Neuronal stem cell (in vitro differentiated cells): ENCODE data around the gene CARD11.

Experiments
- DNase-seq: peaks from one replicate; pipeline ENCODE4 v3.0.0-alpha.2; 2013; ENCODE audit warnings: low spot score
- H2AFZ ChIP-seq: one replicate; pipeline ENCODE4 v1.6.1; 2013; ENCODE audit warnings: mild to moderate bottlenecking, low read length, inconsistent platforms
- H2AK5ac ChIP-seq: 2 replicates; pipeline ENCODE4 v1.6.1; 2013; ENCODE audit warnings: low read depth, mild to moderate bottlenecking, inconsistent platforms, low read length, moderate library complexity, mixed read lengths
- H2BK120ac ChIP-seq: 2 replicates; pipeline ENCODE4 v1.6.1; 2013; ENCODE audit warnings: low read depth, mild to moderate bottlenecking, inconsistent platforms, low read length, moderate library complexity, mixed read lengths
- H2BK12ac ChIP-seq: one replicate; pipeline ENCODE4 v1.6.1; 2013; ENCODE audit warnings: low read length, inconsistent platforms
- H2BK15ac ChIP-seq: 2 replicates; pipeline ENCODE4 v1.6.1; 2013; ENCODE audit warnings: mild to moderate bottlenecking, low read length, inconsistent platforms, mixed read lengths
- H2BK5ac ChIP-seq: one replicate; pipeline ENCODE4 v1.6.1; 2013; ENCODE audit warnings: inconsistent platforms, mild to moderate bottlenecking, low read length, moderate library complexity
- H3K14ac ChIP-seq: one replicate; pipeline ENCODE4 v1.6.1; 2013; ENCODE audit warnings: low read length, inconsistent platforms
- H3K18ac ChIP-seq: 2 replicates; pipeline ENCODE4 v1.6.1; 2013; ENCODE audit warnings: low read length, inconsistent platforms
- H3K23ac ChIP-seq: 2 replicates; pipeline ENCODE4 v1.6.1; 2013; ENCODE audit warnings: low read depth, mild to moderate bottlenecking, mixed read lengths, low read length, inconsistent platforms; ENCODE audit not compliant: poor library complexity
- H3K27ac ChIP-seq: replicated peaks from 3 replicates; pipeline ENCODE4 v1.5.1; 2013; ENCODE audit warnings: low read length, inconsistent platforms
- H3K27me3 ChIP-seq, 3 experiments: 2 replicates each; pipeline ENCODE4 v1.6.1; 2013; ENCODE audit warnings: low read length in 3 of 3, mild to moderate bottlenecking in 2 of 3, inconsistent platforms in 1 of 3, low read depth in 1 of 3, mixed read lengths in 1 of 3, moderate library complexity in 1 of 3; ENCODE audit not compliant: control insufficient read depth in 3 of 3, insufficient read depth in 3 of 3
- H3K36me3 ChIP-seq, 2 donors: replicated peaks in 1 of 2; 2 replicates each; pipeline ENCODE4 v1.6.1; 2013; ENCODE audit warnings: low read length in 2 of 2; ENCODE audit not compliant: control insufficient read depth in 2 of 2, insufficient read depth in 2 of 2
- H3K4ac ChIP-seq: 2 replicates; pipeline ENCODE4 v1.6.1; 2013; ENCODE audit warnings: inconsistent platforms, mild to moderate bottlenecking, low read length, moderate library complexity
- H3K4me1 ChIP-seq, 2 donors: 1 replicate in 1 of 2; 2 replicates in 1 of 2; pipeline ENCODE4 v1.6.1; 2013; ENCODE audit warnings: low read length in 2 of 2, low read depth in 1 of 2; ENCODE audit not compliant: control insufficient read depth in 2 of 2, insufficient read depth in 1 of 2
- H3K4me2 ChIP-seq: one replicate; pipeline ENCODE4 v1.6.1; 2013; ENCODE audit warnings: mild to moderate bottlenecking, low read length, inconsistent platforms; ENCODE audit not compliant: insufficient read depth, poor library complexity, severe bottlenecking
- H3K4me3 ChIP-seq, 2 donors: 2 replicates each; pipeline ENCODE4 v1.5.1; 2013; ENCODE audit warnings: low read length in 2 of 2, mild to moderate bottlenecking in 2 of 2, inconsistent platforms in 1 of 2, moderate library complexity in 1 of 2
- H3K79me1 ChIP-seq: one replicate; pipeline ENCODE4 v1.6.1; 2013; ENCODE audit warnings: low read depth, mild to moderate bottlenecking, inconsistent platforms, low read length, moderate library complexity
- H3K9ac ChIP-seq: one replicate; pipeline ENCODE4 v1.6.1; 2013; ENCODE audit warnings: mild to moderate bottlenecking, low read depth, low read length, inconsistent platforms; ENCODE audit not compliant: poor library complexity
- H3K9me3 ChIP-seq, 2 donors: replicated peaks in 1 of 2; 2 replicates each; pipeline versions ENCODE3 to v1.6.1; 2013; ENCODE audit warnings: low read length in 2 of 2, mild to moderate bottlenecking in 2 of 2, inconsistent platforms in 1 of 2, low read depth in 1 of 2, mixed read lengths in 1 of 2, moderate library complexity in 1 of 2; ENCODE audit not compliant: control insufficient read depth in 2 of 2, insufficient read depth in 1 of 2
- H4K8ac ChIP-seq: one replicate; pipeline ENCODE4 v1.6.1; 2013; ENCODE audit warnings: low read depth, mild to moderate bottlenecking, inconsistent platforms, low read length, moderate library complexity
- H4K91ac ChIP-seq: one replicate; pipeline ENCODE4 v1.6.1; 2013; ENCODE audit warnings: low read length, low read depth, mild to moderate bottlenecking, inconsistent platforms; ENCODE audit not compliant: poor library complexity
- WGBS, 2 donors: extraction: QIAGEN DNeasy Blood & Tissue Kit; methylation state at CpG; one replicate each; pipeline ENCODE4 v1.1.7; 2013; ENCODE audit warnings: missing lambda C conversion rate in 2 of 2, mixed read lengths in 1 of 2; ENCODE audit not compliant: insufficient read length in 2 of 2, insufficient replicate concordance in 1 of 2; ENCODE audit errors: extremely low coverage in 2 of 2; 5-methylcytosine and 5-hydroxymethylcytosine counted together

Gene CARD11

GRCh38 chr7:2903682-2904162 is 139.9 kb downstream of the CARD11 start:
- H4K91ac ChIP-seq, result no peak overlapping the region
- no peak overlapping the region for H3K4me2 ChIP-seq

GRCh38 chr7:2897023-2897422 is 146.6 kb downstream of the CARD11 start:
- H3K9me3 ChIP-seq, result no peaks in the 10 kb centered on the region
- no peaks in the 10 kb centered on the region for H3K27me3 ChIP-seq
- H3K4me2 ChIP-seq, result no peak overlapping the region
- no peak overlapping the region for H3K4me3 ChIP-seq
- no peak overlapping the region for H3K23ac ChIP-seq
- H2BK15ac ChIP-seq, result no peak overlapping the region
- H4K91ac ChIP-seq, result no peak overlapping the region
- no peak overlapping the region for H3K14ac ChIP-seq
- H3K36me3 ChIP-seq, result no peaks in the 10 kb centered on the region
- H3K9ac ChIP-seq, result no peak overlapping the region
- H3K79me1 ChIP-seq, result no peaks in the 10 kb centered on the region
- H3K4me1 ChIP-seq, result peaks cover 0 to 2% of the 10 kb centered on the region in 2 donors
- H2AFZ ChIP-seq, result no peak overlapping the region
- peak overlapping the region; percentile 57 for H3K18ac ChIP-seq
- no peak overlapping the region for H2BK12ac ChIP-seq
- H4K8ac ChIP-seq, result no peak overlapping the region
- H2AK5ac ChIP-seq, result no peak overlapping the region
- no peak overlapping the region for H2BK5ac ChIP-seq
- H3K27ac ChIP-seq, result no peak overlapping the region
- WGBS, 2 donors, result no CpG with 5 or more reads among the region's 13 CpGs
- H3K4ac ChIP-seq, result no peak overlapping the region
- no peak overlapping the region for H2BK120ac ChIP-seq
- DNase-seq, result no peak

More at GRCh38 chr7:2903682-2904162, 139.9 kb downstream of the CARD11 start:
- Histone ChIP-seq H2AK5ac (peak overlapping the region; percentile 36), H3K14ac (no peak overlapping the region), H3K9ac (no peak overlapping the region), H2BK5ac (no peak overlapping the region), H3K9me3 (peaks cover 0 to 3% of the 10 kb centered on the region in 2 donors), H3K18ac (no peak overlapping the region), H2BK12ac (no peak overlapping the region), H2BK15ac (no peak overlapping the region), H3K36me3 (no peaks in the 10 kb centered on the region), H3K23ac (no peak overlapping the region), H2BK120ac (no peak overlapping the region), H3K4me3 (no peak overlapping the region), H2AFZ (peak overlapping the region; percentile 79), H3K27me3 (no peaks in the 10 kb centered on the region), H3K27ac (no peak overlapping the region), H3K4me1 (peaks cover 0 to 2% of the 10 kb centered on the region in 2 donors), H4K8ac (peak overlapping the region; percentile 85), H3K4ac (no peak overlapping the region), H3K79me1 (peaks cover 3% of the 10 kb centered on the region)
- no CpG with 5 or more reads among the region's 15 CpGs for WGBS, 2 donors
- no peak for DNase-seq

GRCh38 chr7:2896131-2896530 is 147.5 kb downstream of the CARD11 start:
- no peaks in the 10 kb centered on the region for H3K27me3 ChIP-seq
- H2BK120ac ChIP-seq, result no peak overlapping the region
- H3K36me3 ChIP-seq, result no peaks in the 10 kb centered on the region
- H3K9ac ChIP-seq, result no peak overlapping the region
- no peaks in the 10 kb centered on the region for H3K79me1 ChIP-seq
- no peak overlapping the region for H3K4me2 ChIP-seq
- H2BK12ac ChIP-seq, result no peak overlapping the region
- no peak for DNase-seq
- H3K14ac ChIP-seq, result peak overlapping the region; percentile 33
- H3K4me1 ChIP-seq, result peaks cover 0 to 2% of the 10 kb centered on the region in 2 donors
- H3K23ac ChIP-seq, result no peak overlapping the region
- no CpG with 5 or more reads among the region's 10 CpGs for WGBS, 2 donors
- no peak overlapping the region for H4K91ac ChIP-seq
- H2AFZ ChIP-seq, result no peak overlapping the region
- no peak overlapping the region for H2AK5ac ChIP-seq
- H3K4ac ChIP-seq, result no peak overlapping the region
- peak overlapping the region; percentile 6 for H2BK5ac ChIP-seq
- no peak overlapping the region for H4K8ac ChIP-seq
- H2BK15ac ChIP-seq, result no peak overlapping the region
- no peaks in the 10 kb centered on the region for H3K9me3 ChIP-seq
- H3K18ac ChIP-seq, result no peak overlapping the region
- no peak overlapping the region for H3K27ac ChIP-seq
- no peak overlapping the region for H3K4me3 ChIP-seq

- Histone ChIP-seq H3K79me1 (no peaks in the 10 kb centered on the region), H3K27me3 (no peaks in the 10 kb centered on the region), H3K9me3 (no peaks in the 10 kb centered on the region), H2AK5ac (no peak overlapping the region), H4K91ac (no peak overlapping the region), H2BK120ac (no peak overlapping the region), H2BK15ac (peak overlapping the region; percentile 46), H3K4ac (no peak overlapping the region), H2BK5ac (no peak overlapping the region), H3K23ac (no peak overlapping the region), H2BK12ac (no peak overlapping the region), H3K4me1 (peaks cover 0 to 2% of the 10 kb centered on the region in 2 donors), H2AFZ (peak overlapping the region; percentile 72), H3K36me3 (no peaks in the 10 kb centered on the region), H4K8ac (no peak overlapping the region), H3K9ac (peak overlapping the region; percentile 3), H3K27ac (no peak overlapping the region), H3K14ac (no peak overlapping the region), H3K18ac (peak overlapping the region; percentile 35), H3K4me3 (no peak overlapping the region), H3K4me2 (no peak overlapping the region)
- no CpG with 5 or more reads among the region's 17 CpGs for WGBS, 2 donors
- no peak for DNase-seq
Observed at GRCh38 chr7:2894118-2894940, 149.3 kb downstream of the CARD11 start.
